ENCODE data around the gene STON1. TPM values are rescaled to one million over a fixed set of nuclear protein-coding genes. Genes with fewer than 3 reads are reported as not detected.

Gene STON1
- 1 to 10 TPM; 1.3 to 2.0 TPM for total RNA-seq

GRCh38 chr2:48530033-48530811, at the start of gene STON1:
TSS of gene STON1 (plus strand) at chr2:48530154. CDS start at chr2:48580634, 50,480 bp downstream.
- peaks cover 6 to 9% of the 10 kb centered on the region in 2 donors for H3K4me1 Mint-ChIP-seq (ENCODE audit: low read depth in 2 of 2)
- no peaks in the 10 kb centered on the region for H3K9me3 Mint-ChIP-seq
- H3K4me3 Mint-ChIP-seq, result peak within 1 kb of the TSS; percentile 89
- peak within 1 kb of the TSS in 1 of 2 donors; percentile 75 for H3K27ac Mint-ChIP-seq
- DNase-seq (ENCODE audit: low spot score), result no peak
- H3K27me3 Mint-ChIP-seq, result no peaks in the 10 kb centered on the region
- peak; percentile 73 to 82 for ATAC-seq
- H3K36me3 Mint-ChIP-seq, result no peaks in the 10 kb centered on the region

GRCh38 chr2:48480526-48480925, 49.4 kb upstream of the STON1 start:
- H3K9me3 Mint-ChIP-seq, result no peaks in the 10 kb centered on the region
- no peak overlapping the region for H3K27ac Mint-ChIP-seq
- H3K27me3 Mint-ChIP-seq, result no peaks in the 10 kb centered on the region
- peaks cover 16% of the 10 kb centered on the region for H3K36me3 Mint-ChIP-seq
- no peaks in the 10 kb centered on the region for H3K4me1 Mint-ChIP-seq (ENCODE audit: low read depth in 2 of 2)
- DNase-seq (ENCODE audit: low spot score), result no peak
- H3K4me3 Mint-ChIP-seq, result no peak overlapping the region
- no peak for ATAC-seq

GRCh38 chr2:48482313-48482712, 47.6 kb upstream of the STON1 start:
- ATAC-seq, result no peak
- H3K9me3 Mint-ChIP-seq, result no peaks in the 10 kb centered on the region
- H3K4me1 Mint-ChIP-seq (ENCODE audit: low read depth in 2 of 2), result no peaks in the 10 kb centered on the region
- peaks cover 20% of the 10 kb centered on the region for H3K36me3 Mint-ChIP-seq
- no peaks in the 10 kb centered on the region for H3K27me3 Mint-ChIP-seq
- H3K27ac Mint-ChIP-seq, result no peak overlapping the region
- DNase-seq (ENCODE audit: low spot score), result no peak
- H3K4me3 Mint-ChIP-seq, result no peak overlapping the region

- Mint-ChIP-seq H3K4me3 (no peak overlapping the region), H3K27ac (no peak overlapping the region), H3K27me3 (no peaks in the 10 kb centered on the region), H3K9me3 (no peaks in the 10 kb centered on the region), H3K36me3 (peaks cover 17% of the 10 kb centered on the region), H3K4me1 (ENCODE audit: low read depth in 2 of 2) (no peaks in the 10 kb centered on the region)
- DNase-seq (ENCODE audit: low spot score) (no peak), ATAC-seq (no peak)
Measured at GRCh38 chr2:48482769-48483168, 47.2 kb upstream of the STON1 start.

- Mint-ChIP-seq H3K36me3 (peaks cover 15% of the 10 kb centered on the region), H3K27me3 (no peaks in the 10 kb centered on the region), H3K4me1 (ENCODE audit: low read depth in 2 of 2) (no peaks in the 10 kb centered on the region), H3K9me3 (no peaks in the 10 kb centered on the region), H3K27ac (no peak overlapping the region), H3K4me3 (no peak overlapping the region)
- no peak for ATAC-seq
- no peak for DNase-seq (ENCODE audit: low spot score)
Measured at GRCh38 chr2:48483506-48483905, 46.4 kb upstream of the STON1 start.

- no peak overlapping the region for H3K27ac Mint-ChIP-seq
- DNase-seq (ENCODE audit: low spot score), result no peak
- ATAC-seq, result no peak
- no peak overlapping the region for H3K4me3 Mint-ChIP-seq
- H3K27me3 Mint-ChIP-seq, result no peaks in the 10 kb centered on the region
- no peaks in the 10 kb centered on the region for H3K4me1 Mint-ChIP-seq (ENCODE audit: low read depth in 2 of 2)
- no peaks in the 10 kb centered on the region for H3K9me3 Mint-ChIP-seq
- peaks cover 15% of the 10 kb centered on the region for H3K36me3 Mint-ChIP-seq
Measured at GRCh38 chr2:48483916-48484315, 46.0 kb upstream of the STON1 start.

GRCh38 chr2:48488545-48488944, 41.4 kb upstream of the STON1 start:
- ATAC-seq (no peak), DNase-seq (ENCODE audit: low spot score) (no peak)
- Mint-ChIP-seq H3K27me3 (no peaks in the 10 kb centered on the region), H3K27ac (no peak overlapping the region), H3K9me3 (no peaks in the 10 kb centered on the region), H3K4me1 (ENCODE audit: low read depth in 2 of 2) (no peaks in the 10 kb centered on the region), H3K4me3 (no peak overlapping the region), H3K36me3 (peaks cover 9% of the 10 kb centered on the region)

GRCh38 chr2:48496849-48497248, 33.1 kb upstream of the STON1 start:
- Mint-ChIP-seq H3K9me3 (no peaks in the 10 kb centered on the region), H3K4me1 (ENCODE audit: low read depth in 2 of 2) (no peaks in the 10 kb centered on the region), H3K27ac (no peak overlapping the region), H3K27me3 (no peaks in the 10 kb centered on the region), H3K36me3 (peaks cover 11% of the 10 kb centered on the region), H3K4me3 (no peak overlapping the region)
- no peak for ATAC-seq
- no peak for DNase-seq (ENCODE audit: low spot score)

GRCh38 chr2:48504647-48505327, 25.2 kb upstream of the STON1 start:
- H3K27ac Mint-ChIP-seq, result no peak overlapping the region
- peaks cover 7% of the 10 kb centered on the region for H3K36me3 Mint-ChIP-seq
- no peaks in the 10 kb centered on the region for H3K9me3 Mint-ChIP-seq
- H3K27me3 Mint-ChIP-seq, result no peaks in the 10 kb centered on the region
- H3K4me3 Mint-ChIP-seq, result no peak overlapping the region
- peaks cover 13% of the 10 kb centered on the region in 2 donors for H3K4me1 Mint-ChIP-seq (ENCODE audit: low read depth in 2 of 2)
- ATAC-seq, result no peak
- DNase-seq (ENCODE audit: low spot score), result no peak

- ATAC-seq, result no peak
- H3K27ac Mint-ChIP-seq, result no peak overlapping the region
Measured at GRCh38 chr2:48507111-48507510, 22.8 kb upstream of the STON1 start.

GRCh38 chr2:48508461-48509124, 21.4 kb upstream of the STON1 start:
- H3K4me1 Mint-ChIP-seq (ENCODE audit: low read depth in 2 of 2), result peaks cover 13% of the 10 kb centered on the region in 2 donors
- no peaks in the 10 kb centered on the region for H3K27me3 Mint-ChIP-seq
- H3K9me3 Mint-ChIP-seq, result no peaks in the 10 kb centered on the region
- no peak overlapping the region for H3K4me3 Mint-ChIP-seq
- DNase-seq (ENCODE audit: low spot score) (no peak), ATAC-seq (no peak)
- peaks cover 19% of the 10 kb centered on the region for H3K36me3 Mint-ChIP-seq
- peak overlapping the region in 1 of 2 donors; percentile 78 for H3K27ac Mint-ChIP-seq

More at GRCh38 chr2:48507111-48507510, 22.8 kb upstream of the STON1 start:
- Mint-ChIP-seq H3K4me3 (no peak overlapping the region), H3K36me3 (peaks cover 11% of the 10 kb centered on the region), H3K4me1 (ENCODE audit: low read depth in 2 of 2) (peaks cover 13% of the 10 kb centered on the region in 2 donors), H3K27me3 (no peaks in the 10 kb centered on the region), H3K9me3 (no peaks in the 10 kb centered on the region)
- no peak for DNase-seq (ENCODE audit: low spot score)

- no peak for DNase-seq (ENCODE audit: low spot score)
- Mint-ChIP-seq H3K27ac (peak overlapping the region in 1 of 2 donors; percentile 15), H3K9me3 (no peaks in the 10 kb centered on the region), H3K4me3 (no peak overlapping the region), H3K27me3 (no peaks in the 10 kb centered on the region), H3K4me1 (ENCODE audit: low read depth in 2 of 2) (peaks cover 13% of the 10 kb centered on the region in 2 donors), H3K36me3 (peaks cover 26% of the 10 kb centered on the region)
- ATAC-seq, result no peak
Measured at GRCh38 chr2:48510329-48510728, 19.6 kb upstream of the STON1 start.

- H3K36me3 Mint-ChIP-seq, result peaks cover 37% of the 10 kb centered on the region
- ATAC-seq (no peak), DNase-seq (ENCODE audit: low spot score) (no peak)
- H3K4me3 Mint-ChIP-seq, result no peak overlapping the region
- H3K27me3 Mint-ChIP-seq, result no peaks in the 10 kb centered on the region
- no peaks in the 10 kb centered on the region for H3K9me3 Mint-ChIP-seq
- H3K4me1 Mint-ChIP-seq (ENCODE audit: low read depth in 2 of 2), result peaks cover 13% of the 10 kb centered on the region in 2 donors
- no peak overlapping the region for H3K27ac Mint-ChIP-seq
Measured at GRCh38 chr2:48511849-48512470, 18.0 kb upstream of the STON1 start.

Measured in natural killer cell treated with Interleukin-12 subunit alpha and Interleukin-12 subunit beta and Interleukin-15 and Interleukin-18, amount 100 ng/mL, for 72 hours (primary cell).